Tibial artery (tissue), 4 donors: ENCODE results near the gene ACOXL.

Experiments
- DNase-seq, 2 donors: peaks; one replicate each; pipeline ENCODE4 v3.0.0-alpha.2; 2019
- H3K27ac ChIP-seq, 2 donors: fragments of 200-600 bp; sonication (generic) in 1 of 2; 1 replicate in 1 of 2; 2 replicates in 1 of 2; pipeline ENCODE4 v1.5.1; 2018 to 2019; ENCODE audit warnings: mild to moderate bottlenecking in 1 of 2
- H3K27me3 ChIP-seq, 2 donors: fragments of 200-600 bp; sonication (generic) in 1 of 2; one replicate each; pipeline versions ENCODE4 v1.5.1 to v1.6.0; 2016 to 2019
- H3K36me3 ChIP-seq, 3 donors: fragments of 200-600 bp; sonication (generic) in 2 of 3; one replicate each; pipeline ENCODE4 v1.5.1; 2016 to 2019; ENCODE audit warnings: mild to moderate bottlenecking in 2 of 3
- H3K4me1 ChIP-seq, 4 donors: fragments of 200-600 bp; sonication (generic) in 2 of 4; 1 replicate in 3 of 4; 2 replicates in 1 of 4; pipeline ENCODE4 v1.5.1; 2016 to 2019
- H3K4me3 ChIP-seq, 2 donors: fragments of 200-600 bp; sonication (generic) in 1 of 2; 1 replicate in 1 of 2; 2 replicates in 1 of 2; pipeline ENCODE4 v1.5.1; 2018 to 2019; ENCODE audit warnings: mild to moderate bottlenecking in 2 of 2
- H3K9me3 ChIP-seq, 3 donors: fragments of 200-600 bp; sonication (generic) in 1 of 3; one replicate each; pipeline ENCODE4 v1.5.1; 2016 to 2019
- intact Hi-C: fragments of 100-400 bp; cut with DNase I; formaldehyde crosslinking; loops from one replicate; pipeline ENCODE4 v1.15.0; 2023; ENCODE audit warnings: low total_unique reads
- TF ChIP-seq, protein P1 (sequence below), 2 experiments: fragments of 200-600 bp in 1 of 2; fragments of 450-650 bp in 1 of 2; IDR thresholded peaks; one replicate each; pipeline ENCODE4 v1.5.1; 2017 to 2019; ENCODE audit warnings: antibody characterized with exemption in 2 of 2, mild to moderate bottlenecking in 1 of 2, moderate library complexity in 1 of 2

The ACOXL gene

DNA sequence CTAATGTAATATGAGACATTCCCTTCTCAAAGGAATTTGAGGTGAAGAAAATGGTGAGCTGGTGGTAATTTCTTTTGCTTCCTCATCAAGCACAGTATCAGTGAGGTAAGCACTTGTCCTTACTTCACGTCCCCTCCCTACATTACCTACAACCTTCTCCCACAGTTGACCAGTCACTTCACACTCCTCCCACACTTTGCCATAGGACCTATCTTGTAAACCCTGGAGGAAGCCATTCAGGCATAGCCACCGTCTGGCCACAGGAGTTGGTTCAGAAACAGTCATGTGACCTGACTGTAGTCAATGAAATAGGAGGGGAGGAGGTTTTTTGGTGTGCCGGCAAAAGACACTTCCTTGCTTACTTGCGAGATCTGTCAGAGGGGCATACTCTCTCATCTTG, 12.1 kb downstream of the ACOXL start:
- DNase-seq: no peak
- H3K9me3 ChIP-seq: no peaks in the 10 kb centered on the region
- intact Hi-C loops: no loop called here
- no peak overlapping the region for H3K4me3 ChIP-seq
- H3K4me1 ChIP-seq: no peaks in the 10 kb centered on the region
- no peaks in the 10 kb centered on the region for H3K36me3 ChIP-seq
- H3K27ac ChIP-seq: no peak overlapping the region
- peaks cover 0 to 5% of the 10 kb centered on the region in 2 donors for H3K27me3 ChIP-seq
- TF ChIP-seq, protein P1, sequence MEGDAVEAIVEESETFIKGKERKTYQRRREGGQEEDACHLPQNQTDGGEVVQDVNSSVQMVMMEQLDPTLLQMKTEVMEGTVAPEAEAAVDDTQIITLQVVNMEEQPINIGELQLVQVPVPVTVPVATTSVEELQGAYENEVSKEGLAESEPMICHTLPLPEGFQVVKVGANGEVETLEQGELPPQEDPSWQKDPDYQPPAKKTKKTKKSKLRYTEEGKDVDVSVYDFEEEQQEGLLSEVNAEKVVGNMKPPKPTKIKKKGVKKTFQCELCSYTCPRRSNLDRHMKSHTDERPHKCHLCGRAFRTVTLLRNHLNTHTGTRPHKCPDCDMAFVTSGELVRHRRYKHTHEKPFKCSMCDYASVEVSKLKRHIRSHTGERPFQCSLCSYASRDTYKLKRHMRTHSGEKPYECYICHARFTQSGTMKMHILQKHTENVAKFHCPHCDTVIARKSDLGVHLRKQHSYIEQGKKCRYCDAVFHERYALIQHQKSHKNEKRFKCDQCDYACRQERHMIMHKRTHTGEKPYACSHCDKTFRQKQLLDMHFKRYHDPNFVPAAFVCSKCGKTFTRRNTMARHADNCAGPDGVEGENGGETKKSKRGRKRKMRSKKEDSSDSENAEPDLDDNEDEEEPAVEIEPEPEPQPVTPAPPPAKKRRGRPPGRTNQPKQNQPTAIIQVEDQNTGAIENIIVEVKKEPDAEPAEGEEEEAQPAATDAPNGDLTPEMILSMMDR (IDR thresholded peaks at IDR 0.05): no peak

DNA sequence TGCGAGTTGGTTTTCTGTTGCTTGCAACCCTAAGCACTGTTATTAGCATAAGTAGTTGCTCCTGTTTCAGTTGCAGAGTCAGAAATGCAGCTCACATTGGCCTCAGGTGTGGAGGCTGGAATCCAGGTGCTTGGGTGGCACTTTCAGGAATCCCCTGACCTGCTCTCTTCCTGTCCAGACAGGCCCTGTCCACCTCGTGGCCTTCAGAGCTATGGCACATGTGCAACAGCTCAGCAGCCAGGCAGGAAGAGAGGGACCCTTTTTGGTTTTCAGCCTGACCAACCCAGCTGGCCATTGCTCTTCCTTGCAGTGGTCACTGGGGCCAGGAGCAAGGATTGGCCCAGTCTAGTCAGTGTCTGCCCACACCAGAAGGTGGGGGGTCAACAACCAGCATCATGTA, 12.7 kb downstream of the ACOXL start:
- Histone ChIP-seq H3K4me1 (no peaks in the 10 kb centered on the region), H3K4me3 (no peak overlapping the region), H3K27me3 (peaks cover 0 to 3% of the 10 kb centered on the region in 2 donors), H3K9me3 (no peaks in the 10 kb centered on the region), H3K36me3 (no peaks in the 10 kb centered on the region), H3K27ac (no peak overlapping the region)
- intact Hi-C loops: no loop called here
- DNase-seq: no peak
- TF ChIP-seq, protein P1 (IDR thresholded peaks at IDR 0.05): no peak

DNA sequence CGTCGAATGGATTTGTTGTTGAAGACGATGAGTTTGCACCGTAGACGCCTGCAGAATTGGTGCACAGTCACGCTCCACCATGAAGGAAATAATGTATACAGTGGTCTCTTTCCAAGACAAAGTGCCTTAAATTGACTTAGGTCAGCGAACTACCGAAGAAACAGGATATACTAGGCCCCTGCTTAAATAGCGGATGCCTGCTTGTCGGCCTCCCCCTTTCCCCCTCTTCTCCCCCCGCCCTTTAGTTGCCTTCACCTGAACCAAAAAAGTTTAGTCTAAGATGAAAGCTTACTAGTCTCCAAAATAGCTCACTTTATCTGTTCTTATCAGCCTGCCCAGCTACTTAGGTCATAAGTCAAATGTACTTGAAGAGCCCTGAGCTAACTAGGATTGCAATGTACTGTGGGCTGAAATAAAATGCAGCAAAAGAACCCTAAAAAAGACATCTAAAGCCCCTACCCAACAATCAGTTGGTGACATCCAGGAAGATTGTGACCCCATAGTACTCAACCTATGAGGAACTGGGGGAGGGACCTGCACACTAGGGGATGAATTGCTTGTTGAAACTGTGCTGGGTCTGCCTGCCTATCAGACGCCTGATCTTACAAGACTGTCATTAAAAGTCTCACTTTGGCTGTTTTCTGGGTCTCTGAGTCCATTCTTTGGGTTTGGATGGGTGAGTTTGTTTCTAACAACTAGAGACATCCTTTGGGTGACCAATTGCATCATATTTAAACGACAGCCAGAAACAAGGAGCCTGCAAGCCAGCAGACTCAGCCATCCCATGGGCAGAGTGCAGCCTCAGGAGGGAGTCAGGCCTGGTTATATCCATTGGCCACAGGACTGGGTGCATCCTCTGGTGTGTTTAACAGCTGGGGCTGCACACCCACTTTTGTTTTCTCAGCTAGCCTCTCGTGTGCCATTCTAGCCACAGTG, 14.5 kb downstream of the ACOXL start:
- intact Hi-C loops: no loop called here
- no peaks in the 10 kb centered on the region for H3K27me3 ChIP-seq
- no peaks in the 10 kb centered on the region for H3K9me3 ChIP-seq
- TF ChIP-seq, protein P1 (IDR thresholded peaks at IDR 0.05): no peak
- H3K4me3 ChIP-seq: no peak overlapping the region
- no peaks in the 10 kb centered on the region for H3K36me3 ChIP-seq
- no peak overlapping the region for H3K27ac ChIP-seq
- no peaks in the 10 kb centered on the region for H3K4me1 ChIP-seq
- no peak for DNase-seq

GRCh38 chr2:110747522-110748488, 15.4 kb downstream of the ACOXL start:
- TF ChIP-seq, protein P1 (IDR thresholded peaks at IDR 0.05): no peak
- no peaks in the 10 kb centered on the region for H3K27me3 ChIP-seq
- H3K4me3 ChIP-seq: no peak overlapping the region
- H3K9me3 ChIP-seq: no peaks in the 10 kb centered on the region
- no peaks in the 10 kb centered on the region for H3K36me3 ChIP-seq
- no peak overlapping the region for H3K27ac ChIP-seq
- intact Hi-C loops: no loop called here
- H3K4me1 ChIP-seq: no peaks in the 10 kb centered on the region
- DNase-seq: no peak

GRCh38 chr2:110748489-110748867, 16.1 kb downstream of the ACOXL start:
- H3K4me1 ChIP-seq: no peaks in the 10 kb centered on the region
- DNase-seq: no peak
- H3K4me3 ChIP-seq: no peak overlapping the region
- intact Hi-C loops: no loop called here
- no peaks in the 10 kb centered on the region for H3K9me3 ChIP-seq
- no peaks in the 10 kb centered on the region for H3K27me3 ChIP-seq
- no peaks in the 10 kb centered on the region for H3K36me3 ChIP-seq
- TF ChIP-seq, protein P1 (IDR thresholded peaks at IDR 0.05): no peak
- no peak overlapping the region for H3K27ac ChIP-seq
